ENCODE results near the gene SETD2. TPM values are rescaled to one million over a fixed set of nuclear protein-coding genes. Genes with fewer than 3 reads are reported as not detected.

SETD2 gene
- total and polyA plus RNA-seq, 9 of the 15 experiments (the other 6 are each of a cell fraction or from before 2014, with no cell fraction given) = 8.2 to 44.0 (median 33.6) TPM

DNA sequence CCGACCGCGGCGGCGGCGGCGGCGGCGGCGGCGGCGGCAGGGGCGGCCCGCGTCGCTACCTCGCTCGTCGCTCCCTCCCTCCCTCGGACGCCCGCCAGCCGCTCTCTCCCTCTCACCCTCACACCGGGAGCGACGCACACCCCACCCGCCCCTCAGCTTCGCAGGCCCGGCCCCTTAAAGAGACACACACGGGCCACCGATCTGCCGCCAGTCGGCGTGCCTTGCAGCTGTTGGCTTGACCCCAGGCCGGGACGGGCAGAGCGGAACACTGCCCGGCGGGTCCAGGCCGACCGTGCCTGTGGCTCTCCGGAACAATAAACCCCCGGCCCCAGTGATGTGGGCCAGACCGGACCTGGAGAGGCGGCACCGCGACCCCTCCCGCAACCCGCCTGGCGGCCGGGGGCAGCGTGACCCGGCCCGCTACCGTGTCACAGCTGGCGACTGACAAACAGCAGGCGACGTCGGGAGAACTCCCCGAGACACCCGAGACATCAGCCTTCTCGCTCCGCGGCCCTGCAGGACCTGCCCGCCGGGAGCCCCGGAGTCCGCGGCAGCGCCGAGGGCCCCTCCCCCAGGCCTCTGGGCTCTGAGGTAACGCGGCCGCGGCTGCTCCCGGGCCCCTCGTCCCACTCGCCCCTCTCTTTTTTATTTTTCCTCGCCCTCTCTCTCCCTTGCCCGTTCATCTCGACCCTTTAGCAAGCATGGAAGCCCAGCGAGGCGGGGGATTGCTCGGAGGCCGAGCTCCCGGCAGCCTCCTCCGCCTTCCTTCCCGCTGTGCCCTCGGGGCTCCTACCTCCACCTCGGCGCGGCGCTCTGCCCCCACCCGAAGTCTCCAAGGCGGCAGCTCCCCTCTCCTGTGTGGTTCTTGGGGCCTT is at the start of gene SETD2 (continued):
- TF ChIP-seq, protein P1, sequence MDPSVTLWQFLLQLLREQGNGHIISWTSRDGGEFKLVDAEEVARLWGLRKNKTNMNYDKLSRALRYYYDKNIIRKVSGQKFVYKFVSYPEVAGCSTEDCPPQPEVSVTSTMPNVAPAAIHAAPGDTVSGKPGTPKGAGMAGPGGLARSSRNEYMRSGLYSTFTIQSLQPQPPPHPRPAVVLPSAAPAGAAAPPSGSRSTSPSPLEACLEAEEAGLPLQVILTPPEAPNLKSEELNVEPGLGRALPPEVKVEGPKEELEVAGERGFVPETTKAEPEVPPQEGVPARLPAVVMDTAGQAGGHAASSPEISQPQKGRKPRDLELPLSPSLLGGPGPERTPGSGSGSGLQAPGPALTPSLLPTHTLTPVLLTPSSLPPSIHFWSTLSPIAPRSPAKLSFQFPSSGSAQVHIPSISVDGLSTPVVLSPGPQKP (CRISPR knock-in tag; IDR thresholded peaks at IDR 0.05) = no peak
- TF ChIP-seq ZNF239 (CRISPR knock-in tag; IDR thresholded peaks at IDR 0.05) (no peak), SAFB (IDR thresholded peaks at IDR 0.05; ENCODE audit: borderline replicate concordance, low read depth, low read length) (peak; percentile 55; the same call in 1 of the 2 replicates), HDAC3 (IDR thresholded peaks at IDR 0.05; ENCODE audit: borderline replicate concordance, partially characterized antibody) (no peak), DMBX1 (CRISPR knock-in tag; IDR thresholded peaks at IDR 0.05; ENCODE audit: borderline replicate concordance) (no peak), ZNF436 (CRISPR knock-in tag; IDR thresholded peaks at IDR 0.05) (no peak)
- TF ChIP-seq, protein P2, sequence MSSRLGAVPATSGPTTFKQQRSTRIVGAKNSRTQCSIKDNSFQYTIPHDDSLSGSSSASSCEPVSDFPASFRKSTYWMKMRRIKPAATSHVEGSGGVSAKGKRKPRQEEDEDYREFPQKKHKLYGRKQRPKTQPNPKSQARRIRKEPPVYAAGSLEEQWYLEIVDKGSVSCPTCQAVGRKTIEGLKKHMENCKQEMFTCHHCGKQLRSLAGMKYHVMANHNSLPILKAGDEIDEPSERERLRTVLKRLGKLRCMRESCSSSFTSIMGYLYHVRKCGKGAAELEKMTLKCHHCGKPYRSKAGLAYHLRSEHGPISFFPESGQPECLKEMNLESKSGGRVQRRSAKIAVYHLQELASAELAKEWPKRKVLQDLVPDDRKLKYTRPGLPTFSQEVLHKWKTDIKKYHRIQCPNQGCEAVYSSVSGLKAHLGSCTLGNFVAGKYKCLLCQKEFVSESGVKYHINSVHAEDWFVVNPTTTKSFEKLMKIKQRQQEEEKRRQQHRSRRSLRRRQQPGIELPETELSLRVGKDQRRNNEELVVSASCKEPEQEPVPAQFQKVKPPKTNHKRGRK (tag; IDR thresholded peaks at IDR 0.05) = no peak
- TF ChIP-seq, protein P3, sequence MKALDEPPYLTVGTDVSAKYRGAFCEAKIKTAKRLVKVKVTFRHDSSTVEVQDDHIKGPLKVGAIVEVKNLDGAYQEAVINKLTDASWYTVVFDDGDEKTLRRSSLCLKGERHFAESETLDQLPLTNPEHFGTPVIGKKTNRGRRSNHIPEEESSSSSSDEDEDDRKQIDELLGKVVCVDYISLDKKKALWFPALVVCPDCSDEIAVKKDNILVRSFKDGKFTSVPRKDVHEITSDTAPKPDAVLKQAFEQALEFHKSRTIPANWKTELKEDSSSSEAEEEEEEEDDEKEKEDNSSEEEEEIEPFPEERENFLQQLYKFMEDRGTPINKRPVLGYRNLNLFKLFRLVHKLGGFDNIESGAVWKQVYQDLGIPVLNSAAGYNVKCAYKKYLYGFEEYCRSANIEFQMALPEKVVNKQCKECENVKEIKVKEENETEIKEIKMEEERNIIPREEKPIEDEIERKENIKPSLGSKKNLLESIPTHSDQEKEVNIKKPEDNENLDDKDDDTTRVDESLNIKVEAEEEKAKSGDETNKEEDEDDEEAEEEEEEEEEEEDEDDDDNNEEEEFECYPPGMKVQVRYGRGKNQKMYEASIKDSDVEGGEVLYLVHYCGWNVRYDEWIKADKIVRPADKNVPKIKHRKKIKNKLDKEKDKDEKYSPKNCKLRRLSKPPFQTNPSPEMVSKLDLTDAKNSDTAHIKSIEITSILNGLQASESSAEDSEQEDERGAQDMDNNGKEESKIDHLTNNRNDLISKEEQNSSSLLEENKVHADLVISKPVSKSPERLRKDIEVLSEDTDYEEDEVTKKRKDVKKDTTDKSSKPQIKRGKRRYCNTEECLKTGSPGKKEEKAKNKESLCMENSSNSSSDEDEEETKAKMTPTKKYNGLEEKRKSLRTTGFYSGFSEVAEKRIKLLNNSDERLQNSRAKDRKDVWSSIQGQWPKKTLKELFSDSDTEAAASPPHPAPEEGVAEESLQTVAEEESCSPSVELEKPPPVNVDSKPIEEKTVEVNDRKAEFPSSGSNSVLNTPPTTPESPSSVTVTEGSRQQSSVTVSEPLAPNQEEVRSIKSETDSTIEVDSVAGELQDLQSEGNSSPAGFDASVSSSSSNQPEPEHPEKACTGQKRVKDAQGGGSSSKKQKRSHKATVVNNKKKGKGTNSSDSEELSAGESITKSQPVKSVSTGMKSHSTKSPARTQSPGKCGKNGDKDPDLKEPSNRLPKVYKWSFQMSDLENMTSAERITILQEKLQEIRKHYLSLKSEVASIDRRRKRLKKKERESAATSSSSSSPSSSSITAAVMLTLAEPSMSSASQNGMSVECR (CRISPR knock-in tag; IDR thresholded peaks at IDR 0.05) = peak; percentile 94
- TF ChIP-seq, protein P4, sequence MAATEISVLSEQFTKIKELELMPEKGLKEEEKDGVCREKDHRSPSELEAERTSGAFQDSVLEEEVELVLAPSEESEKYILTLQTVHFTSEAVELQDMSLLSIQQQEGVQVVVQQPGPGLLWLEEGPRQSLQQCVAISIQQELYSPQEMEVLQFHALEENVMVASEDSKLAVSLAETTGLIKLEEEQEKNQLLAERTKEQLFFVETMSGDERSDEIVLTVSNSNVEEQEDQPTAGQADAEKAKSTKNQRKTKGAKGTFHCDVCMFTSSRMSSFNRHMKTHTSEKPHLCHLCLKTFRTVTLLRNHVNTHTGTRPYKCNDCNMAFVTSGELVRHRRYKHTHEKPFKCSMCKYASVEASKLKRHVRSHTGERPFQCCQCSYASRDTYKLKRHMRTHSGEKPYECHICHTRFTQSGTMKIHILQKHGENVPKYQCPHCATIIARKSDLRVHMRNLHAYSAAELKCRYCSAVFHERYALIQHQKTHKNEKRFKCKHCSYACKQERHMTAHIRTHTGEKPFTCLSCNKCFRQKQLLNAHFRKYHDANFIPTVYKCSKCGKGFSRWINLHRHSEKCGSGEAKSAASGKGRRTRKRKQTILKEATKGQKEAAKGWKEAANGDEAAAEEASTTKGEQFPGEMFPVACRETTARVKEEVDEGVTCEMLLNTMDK (IDR thresholded peaks at IDR 0.05; ENCODE audit: borderline replicate concordance, insufficient read depth, low read depth, low read length, poor library complexity, severe bottlenecking) = no peak
- TF ChIP-seq, protein P5, sequence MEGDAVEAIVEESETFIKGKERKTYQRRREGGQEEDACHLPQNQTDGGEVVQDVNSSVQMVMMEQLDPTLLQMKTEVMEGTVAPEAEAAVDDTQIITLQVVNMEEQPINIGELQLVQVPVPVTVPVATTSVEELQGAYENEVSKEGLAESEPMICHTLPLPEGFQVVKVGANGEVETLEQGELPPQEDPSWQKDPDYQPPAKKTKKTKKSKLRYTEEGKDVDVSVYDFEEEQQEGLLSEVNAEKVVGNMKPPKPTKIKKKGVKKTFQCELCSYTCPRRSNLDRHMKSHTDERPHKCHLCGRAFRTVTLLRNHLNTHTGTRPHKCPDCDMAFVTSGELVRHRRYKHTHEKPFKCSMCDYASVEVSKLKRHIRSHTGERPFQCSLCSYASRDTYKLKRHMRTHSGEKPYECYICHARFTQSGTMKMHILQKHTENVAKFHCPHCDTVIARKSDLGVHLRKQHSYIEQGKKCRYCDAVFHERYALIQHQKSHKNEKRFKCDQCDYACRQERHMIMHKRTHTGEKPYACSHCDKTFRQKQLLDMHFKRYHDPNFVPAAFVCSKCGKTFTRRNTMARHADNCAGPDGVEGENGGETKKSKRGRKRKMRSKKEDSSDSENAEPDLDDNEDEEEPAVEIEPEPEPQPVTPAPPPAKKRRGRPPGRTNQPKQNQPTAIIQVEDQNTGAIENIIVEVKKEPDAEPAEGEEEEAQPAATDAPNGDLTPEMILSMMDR (IDR thresholded peaks at IDR 0.05 in 2 of 3, conservative IDR thresholded peaks at IDR 0.05 in 1 of 3; ENCODE audit: insufficient read depth in 2 of 3, low read depth in 1 of 3, low read length in 3 of 3) = peak; percentile 49 to 71 (median 63); a peak in 5 of 6 replicates
- TF ChIP-seq, protein P6, sequence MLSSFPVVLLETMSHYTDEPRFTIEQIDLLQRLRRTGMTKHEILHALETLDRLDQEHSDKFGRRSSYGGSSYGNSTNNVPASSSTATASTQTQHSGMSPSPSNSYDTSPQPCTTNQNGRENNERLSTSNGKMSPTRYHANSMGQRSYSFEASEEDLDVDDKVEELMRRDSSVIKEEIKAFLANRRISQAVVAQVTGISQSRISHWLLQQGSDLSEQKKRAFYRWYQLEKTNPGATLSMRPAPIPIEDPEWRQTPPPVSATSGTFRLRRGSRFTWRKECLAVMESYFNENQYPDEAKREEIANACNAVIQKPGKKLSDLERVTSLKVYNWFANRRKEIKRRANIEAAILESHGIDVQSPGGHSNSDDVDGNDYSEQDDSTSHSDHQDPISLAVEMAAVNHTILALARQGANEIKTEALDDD (IDR thresholded peaks at IDR 0.05) = no peak
